ENCODE measurements around the gene CFAP73. TPM values are rescaled to one million over a fixed set of nuclear protein-coding genes. Genes with fewer than 3 reads are reported as not detected.

The CFAP73 gene
- total and polyA plus RNA-seq, 4 donors = 10.4 to 40.6 (median 14.6) TPM

- Histone ChIP-seq H3K9me3 (ENCODE audit: control insufficient read depth in 4 of 4, insufficient read depth in 3 of 4, low read length in 3 of 4) (peaks cover 0 to 6% (median 0%) of the 10 kb centered on the region in 4 donors), H3K27me3 (ENCODE audit: control insufficient read depth in 3 of 3, insufficient read depth in 3 of 3, low read length in 2 of 3) (peaks cover 0 to 38% (median 31%) of the 10 kb centered on the region in 3 donors), H3K36me3 (ENCODE audit: control insufficient read depth in 4 of 4, insufficient read depth in 4 of 4, low read length in 4 of 4) (peaks cover 17 to 34% (median 18%) of the 10 kb centered on the region in 4 donors), H3K9ac (ENCODE audit: insufficient read depth in 1 of 2, low read length in 2 of 2) (no peak overlapping the region), H3K4me1 (ENCODE audit: control insufficient read depth in 5 of 5, insufficient read depth in 5 of 5, low read length in 5 of 5) (peaks cover 0 to 10% (median 0%) of the 10 kb centered on the region in 5 donors), H3K4me3 (no peak overlapping the region), H3K27ac (ENCODE audit: low read depth in 1 of 2, low read length in 1 of 2) (no peak overlapping the region)
- no peak for DNase-seq
- WGBS, 2 donors = 25 to 43% methylated on average over 7 of the region's 7 CpGs
- TF ChIP-seq CTCF (IDR thresholded peaks at IDR 0.05; ENCODE audit: control extremely low read depth, extremely low read depth) = no peak
- ATAC-seq (ENCODE audit: insufficient read depth, low FRiP score) = no peak
Observed at GRCh38 chr12:113155646-113156045, 6.1 kb downstream of the CFAP73 start.

GRCh38 chr12:113157218-113157859, 7.8 kb downstream of the CFAP73 start:
- WGBS, 2 donors = 90 to 94% methylated on average over 12 of the region's 12 CpGs
- H3K4me3 ChIP-seq = no peak overlapping the region
- peaks cover 0 to 29% (median 22%) of the 10 kb centered on the region in 3 donors for H3K27me3 ChIP-seq (ENCODE audit: control insufficient read depth in 3 of 3, insufficient read depth in 3 of 3, low read length in 2 of 3)
- ATAC-seq (ENCODE audit: insufficient read depth, low FRiP score) (no peak), DNase-seq (no peak)
- no peak for TF ChIP-seq CTCF (IDR thresholded peaks at IDR 0.05; ENCODE audit: control extremely low read depth, extremely low read depth)
- no peak overlapping the region for H3K9ac ChIP-seq (ENCODE audit: insufficient read depth in 1 of 2, low read length in 2 of 2)
- peaks cover 0 to 8% (median 0%) of the 10 kb centered on the region in 4 donors for H3K9me3 ChIP-seq (ENCODE audit: control insufficient read depth in 4 of 4, insufficient read depth in 3 of 4, low read length in 3 of 4)
- H3K36me3 ChIP-seq (ENCODE audit: control insufficient read depth in 4 of 4, insufficient read depth in 4 of 4, low read length in 4 of 4) = peaks cover 24 to 48% (median 27%) of the 10 kb centered on the region in 4 donors
- H3K4me1 ChIP-seq (ENCODE audit: control insufficient read depth in 5 of 5, insufficient read depth in 5 of 5, low read length in 5 of 5) = peaks cover 0 to 9% (median 0%) of the 10 kb centered on the region in 5 donors
- no peak overlapping the region for H3K27ac ChIP-seq (ENCODE audit: low read depth in 1 of 2, low read length in 1 of 2)

GRCh38 chr12:113158439-113159203, 9.1 kb downstream of the CFAP73 start:
- H3K4me3 ChIP-seq = no peak overlapping the region
- no peak for TF ChIP-seq CTCF (IDR thresholded peaks at IDR 0.05; ENCODE audit: control extremely low read depth, extremely low read depth)
- WGBS, 2 donors = 96% methylated on average over 26 of the region's 26 CpGs
- H3K27ac ChIP-seq (ENCODE audit: low read depth in 1 of 2, low read length in 1 of 2) = no peak overlapping the region
- H3K9ac ChIP-seq (ENCODE audit: insufficient read depth in 1 of 2, low read length in 2 of 2) = no peak overlapping the region
- peaks cover 0 to 2% (median 0%) of the 10 kb centered on the region in 5 donors for H3K4me1 ChIP-seq (ENCODE audit: control insufficient read depth in 5 of 5, insufficient read depth in 5 of 5, low read length in 5 of 5)
- no peak for ATAC-seq (ENCODE audit: insufficient read depth, low FRiP score)
- peaks cover 0 to 10% (median 0%) of the 10 kb centered on the region in 4 donors for H3K9me3 ChIP-seq (ENCODE audit: control insufficient read depth in 4 of 4, insufficient read depth in 3 of 4, low read length in 3 of 4)
- no peak for DNase-seq
- peaks cover 0 to 21% (median 14%) of the 10 kb centered on the region in 3 donors for H3K27me3 ChIP-seq (ENCODE audit: control insufficient read depth in 3 of 3, insufficient read depth in 3 of 3, low read length in 2 of 3)
- peaks cover 25 to 61% (median 31%) of the 10 kb centered on the region in 4 donors for H3K36me3 ChIP-seq (ENCODE audit: control insufficient read depth in 4 of 4, insufficient read depth in 4 of 4, low read length in 4 of 4)

Measured in lung (tissue), 12 donors.